Keratinocyte (primary cell): ENCODE results near the gene RNF5. TPM values are rescaled to one million over a fixed set of nuclear protein-coding genes. Genes with fewer than 3 reads are reported as not detected.
A peak's percentile ranks its signal among the peaks of the same experiment; 100 is the strongest.

Experiments
- DNase-seq: peaks from one replicate; pipeline ENCODE4 v3.0.0-alpha.2; 2011; ENCODE audit warnings: low read depth, missing footprints, low spot score
- FAIRE-seq: peaks from 2 replicates; lab custom pipeline; 2011; peaks lifted over from hg19 to GRCh38; lab: Jason Lieb, UNC
- H2AFZ ChIP-seq: 2 replicates; pipeline ENCODE4 v1.6.0; 2012; ENCODE audit warnings: low read length, control low read depth, inconsistent platforms; ENCODE audit not compliant: control insufficient read depth
- H3K27ac ChIP-seq: 2 replicates; pipeline ENCODE4 v1.5.1; 2011; ENCODE audit warnings: low read length; ENCODE audit not compliant: control insufficient read depth, insufficient read depth
- H3K27me3 ChIP-seq: 3 replicates; pipeline ENCODE4 v1.6.0; 2011; ENCODE audit warnings: low read length; ENCODE audit not compliant: control insufficient read depth, insufficient read depth; ENCODE audit errors: extremely low read depth
- H3K36me3 ChIP-seq, 2 experiments: 2 replicates in 1 of 2; 3 replicates in 1 of 2; pipeline ENCODE4 v1.5.1; 2011; ENCODE audit warnings: low read length in 2 of 2, mild to moderate bottlenecking in 1 of 2; ENCODE audit not compliant: control insufficient read depth in 2 of 2, insufficient read depth in 2 of 2; ENCODE audit errors: extremely low read depth in 1 of 2
- H3K4me1 ChIP-seq: 3 replicates; pipeline ENCODE4 v1.5.1; 2011; ENCODE audit warnings: low read length; ENCODE audit not compliant: control insufficient read depth, insufficient read depth; ENCODE audit errors: extremely low read depth
- H3K4me2 ChIP-seq: 3 replicates; pipeline ENCODE4 v1.6.0; 2011; ENCODE audit warnings: low read depth, low read length; ENCODE audit not compliant: control insufficient read depth, insufficient read depth; ENCODE audit errors: extremely low read depth
- H3K4me3 ChIP-seq, 3 experiments: fragments of 200-600 bp in 1 of 3; sonication (generic) in 1 of 3; 2 replicates in 2 of 3; 3 replicates in 1 of 3; pipeline ENCODE4 v1.5.1; 2011 to 2016; ENCODE audit warnings: low read length in 3 of 3, mild to moderate bottlenecking in 3 of 3, control low read depth in 2 of 3, inconsistent platforms in 1 of 3, low read depth in 1 of 3, mixed read lengths in 1 of 3, mixed run types in 1 of 3, moderate library complexity in 1 of 3; ENCODE audit not compliant: control insufficient read depth in 2 of 3, insufficient read depth in 2 of 3; ENCODE audit errors: extremely low read depth in 1 of 3
- H3K79me2 ChIP-seq: 2 replicates; pipeline ENCODE4 v1.6.0; 2012; ENCODE audit warnings: low read length; ENCODE audit not compliant: control insufficient read depth, insufficient read depth
- H3K9ac ChIP-seq: 3 replicates; pipeline ENCODE4 v1.6.0; 2011; ENCODE audit warnings: low read length; ENCODE audit not compliant: control insufficient read depth, insufficient read depth; ENCODE audit errors: extremely low read depth
- H3K9me1 ChIP-seq: 3 replicates; pipeline ENCODE4 v1.6.0; 2011; ENCODE audit warnings: low read length; ENCODE audit not compliant: control insufficient read depth, insufficient read depth; ENCODE audit errors: extremely low read depth
- H3K9me3 ChIP-seq: 2 replicates; pipeline ENCODE4 v1.5.1; 2012; ENCODE audit warnings: low read depth, low read length; ENCODE audit not compliant: control insufficient read depth
- H4K20me1 ChIP-seq: 3 replicates; pipeline ENCODE4 v1.6.0; 2011; ENCODE audit warnings: low read length; ENCODE audit not compliant: control insufficient read depth, insufficient read depth; ENCODE audit errors: extremely low read depth
- CTCF ChIP-seq, 3 experiments: IDR thresholded peaks in 1 of 3; conservative IDR thresholded peaks in 1 of 3; optimal IDR thresholded peaks in 1 of 3; 2 replicates in 2 of 3; 3 replicates in 1 of 3; pipeline versions ENCODE3 to v1.5.1; 2011; ENCODE audit warnings: low read length in 3 of 3, mild to moderate bottlenecking in 3 of 3, moderate library complexity in 2 of 3, control low read depth in 1 of 3, inconsistent platforms in 1 of 3; ENCODE audit not compliant: insufficient read depth in 2 of 3; ENCODE audit errors: extremely low read depth in 1 of 3
- EZH2 ChIP-seq: IDR thresholded peaks from one replicate; pipeline ENCODE4 v1.6.1; 2012; ENCODE audit warnings: inconsistent platforms, mild to moderate bottlenecking, low read length, moderate library complexity
- dilution Hi-C: fragments of 300-500 bp; cut with MboI; formaldehyde crosslinking; loops from one replicate; pipeline ENCODE4 v1.7.0; 2020; ENCODE audit warnings: low sequenced_read_pairs; ENCODE audit not compliant: extremely low pct_ligation_motif_present
- polyA plus RNA-seq, 5 experiments: library from polyadenylated mRNA; depleted of rRNA in 3 of 5; stranded (reverse) in 3 of 5; stranded (forward) in 1 of 5; unstranded in 1 of 5; fragments of >200 nt; gene quantifications; 1 replicate in 1 of 5; 2 replicates in 3 of 5; 3 replicates in 1 of 5; pipeline versions ENCODE4 v1.2.1 to v1.2.3, GENCODE V29; 2011 to 2012; ENCODE audit warnings: missing spikeins in 2 of 5, low read depth in 1 of 5, low replicate concordance in 1 of 5

Gene RNF5
- polyA plus RNA-seq, 1 donor (not counting 4 experiments of a cell fraction or from before 2014, with no cell fraction given): 33.2 TPM

GRCh38 chr6:32222333-32223230 lies 44.4 kb downstream of the RNF5 start:
- no peaks in the 10 kb centered on the region for H3K9me1 ChIP-seq
- dilution Hi-C loops: no loop called here
- FAIRE-seq: no peak
- H3K4me2 ChIP-seq: no peak overlapping the region
- no peaks in the 10 kb centered on the region for H3K79me2 ChIP-seq
- H4K20me1 ChIP-seq: no peaks in the 10 kb centered on the region
- H3K27me3 ChIP-seq: peaks cover 18% of the 10 kb centered on the region
- no peak for TF ChIP-seq EZH2
- TF ChIP-seq CTCF (optimal IDR thresholded peaks at IDR 0.05 in 1 of 3, IDR thresholded peaks at IDR 0.05 in 1 of 3, conservative IDR thresholded peaks at IDR 0.05 in 1 of 3; ENCODE audit: extremely low read depth in 1 of 3, insufficient read depth in 2 of 3, low read length in 3 of 3): no peak
- H3K4me3 ChIP-seq: no peak overlapping the region
- H2AFZ ChIP-seq: peak overlapping the region; percentile 8
- no peaks in the 10 kb centered on the region for H3K36me3 ChIP-seq
- no peaks in the 10 kb centered on the region for H3K9me3 ChIP-seq
- no peak overlapping the region for H3K9ac ChIP-seq
- peaks cover 4% of the 10 kb centered on the region for H3K4me1 ChIP-seq
- no peak overlapping the region for H3K27ac ChIP-seq
- no peak for DNase-seq

GRCh38 chr6:32223258-32224235 lies 45.3 kb downstream of the RNF5 start, which contains the start of gene NOTCH4:
Gene NOTCH4 (minus strand): TSS chr6:32224067. CDS start chr6:32223928, 139 bp downstream.
- Histone ChIP-seq H3K9me3 (no peaks in the 10 kb centered on the region), H3K79me2 (no peaks in the 10 kb centered on the region), H3K27me3 (peaks cover 14% of the 10 kb centered on the region), H3K4me3 (no peak within 1 kb of the TSS), H4K20me1 (no peaks in the 10 kb centered on the region), H3K36me3 (no peaks in the 10 kb centered on the region), H3K9me1 (no peaks in the 10 kb centered on the region), H3K9ac (no peak within 1 kb of the TSS), H3K27ac (no peak within 1 kb of the TSS), H3K4me1 (peaks cover 4% of the 10 kb centered on the region), H2AFZ (no peak within 1 kb of the TSS), H3K4me2 (no peak within 1 kb of the TSS)
- dilution Hi-C loops: no loop called here
- DNase-seq (no peak), FAIRE-seq (no peak)
- TF ChIP-seq CTCF (optimal IDR thresholded peaks at IDR 0.05 in 1 of 3, IDR thresholded peaks at IDR 0.05 in 1 of 3, conservative IDR thresholded peaks at IDR 0.05 in 1 of 3; ENCODE audit: extremely low read depth in 1 of 3, insufficient read depth in 2 of 3, low read length in 3 of 3) (no peak), EZH2 (no peak)
